Fibroblast of lung (primary cell): Measurements from ENCODE around the gene RFXANK.

ENCODE experiments used
- CTCF ChIP-seq, 2 donors: IDR thresholded peaks in 1 of 2; conservative IDR thresholded peaks in 1 of 2; 1 replicate in 1 of 2; 2 replicates in 1 of 2; pipeline ENCODE4 v1.5.1; 2011 to 2012; ENCODE audit warnings: low read length in 2 of 2, control low read depth in 1 of 2, inconsistent platforms in 1 of 2, low read depth in 1 of 2, mild to moderate bottlenecking in 1 of 2
- EZH2 ChIP-seq: IDR thresholded peaks from 2 replicates; pipeline ENCODE4 v1.5.1; 2012; ENCODE audit warnings: low read length, control low read depth, mild to moderate bottlenecking; ENCODE audit errors: missing control alignments

- no peak for TF ChIP-seq CTCF (conservative IDR thresholded peaks at IDR 0.05 in 1 of 2, IDR thresholded peaks at IDR 0.05 in 1 of 2; ENCODE audit: low read depth in 1 of 2, low read length in 2 of 2)
- TF ChIP-seq EZH2, result no peak
These were observed 26.9 kb downstream of the RFXANK start for GRCh38 chr19:19218911-19219310.
